HL-60 (cell line): Measurements from ENCODE around the gene MYCN.

Source experiments
- GABPA ChIP-seq: IDR thresholded peaks from 2 replicates; pipeline ENCODE4 v1.6.1; 2012; ENCODE audit warnings: low read depth
- TF ChIP-seq, protein P1 (sequence below): IDR thresholded peaks from one replicate; pipeline ENCODE4 v1.5.1; 2011; ENCODE audit warnings: low read length, control low read depth, inconsistent platforms; ENCODE audit not compliant: insufficient read depth

GRCh38 chr2:15908371-15908770, 32.0 kb upstream of the MYCN start:
- TF ChIP-seq GABPA, result no peak
- TF ChIP-seq, protein P1, sequence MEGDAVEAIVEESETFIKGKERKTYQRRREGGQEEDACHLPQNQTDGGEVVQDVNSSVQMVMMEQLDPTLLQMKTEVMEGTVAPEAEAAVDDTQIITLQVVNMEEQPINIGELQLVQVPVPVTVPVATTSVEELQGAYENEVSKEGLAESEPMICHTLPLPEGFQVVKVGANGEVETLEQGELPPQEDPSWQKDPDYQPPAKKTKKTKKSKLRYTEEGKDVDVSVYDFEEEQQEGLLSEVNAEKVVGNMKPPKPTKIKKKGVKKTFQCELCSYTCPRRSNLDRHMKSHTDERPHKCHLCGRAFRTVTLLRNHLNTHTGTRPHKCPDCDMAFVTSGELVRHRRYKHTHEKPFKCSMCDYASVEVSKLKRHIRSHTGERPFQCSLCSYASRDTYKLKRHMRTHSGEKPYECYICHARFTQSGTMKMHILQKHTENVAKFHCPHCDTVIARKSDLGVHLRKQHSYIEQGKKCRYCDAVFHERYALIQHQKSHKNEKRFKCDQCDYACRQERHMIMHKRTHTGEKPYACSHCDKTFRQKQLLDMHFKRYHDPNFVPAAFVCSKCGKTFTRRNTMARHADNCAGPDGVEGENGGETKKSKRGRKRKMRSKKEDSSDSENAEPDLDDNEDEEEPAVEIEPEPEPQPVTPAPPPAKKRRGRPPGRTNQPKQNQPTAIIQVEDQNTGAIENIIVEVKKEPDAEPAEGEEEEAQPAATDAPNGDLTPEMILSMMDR, result no peak
